Measurements from ENCODE around the gene ABCC8.

Gene ABCC8

DNA sequence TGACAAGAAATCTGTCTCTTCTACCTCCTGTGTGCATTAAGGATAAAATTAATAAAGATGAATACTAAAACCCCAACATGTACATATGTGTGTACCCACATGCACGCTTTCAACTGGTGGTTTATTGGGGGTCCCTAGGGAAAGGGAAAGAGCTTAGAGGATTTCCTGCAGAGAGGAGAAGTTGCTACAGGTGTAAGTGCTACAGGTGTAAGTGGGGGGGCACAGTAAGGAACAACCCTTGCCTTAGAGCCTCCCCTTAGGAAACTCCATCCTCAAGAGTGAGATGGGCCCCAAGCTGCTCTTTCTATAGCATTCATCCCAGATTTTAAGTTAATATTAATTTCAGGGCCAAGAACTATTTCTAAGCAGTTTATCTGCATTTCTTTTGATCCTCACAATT lies 11.9 kb upstream of the ABCC8 start:
- Histone ChIP-seq H3K4me1 (ENCODE audit: control insufficient read depth, insufficient read depth, low read length) (no peaks in the 10 kb centered on the region), H3K4me3 (ENCODE audit: low read depth, low read length) (no peak overlapping the region), H3K9me3 (ENCODE audit: control insufficient read depth, insufficient read depth, low read length) (no peaks in the 10 kb centered on the region), H3K36me3 (ENCODE audit: control insufficient read depth, insufficient read depth, low read length) (no peaks in the 10 kb centered on the region), H3K9ac (ENCODE audit: low read depth, low read length) (no peak overlapping the region), H3K27ac (ENCODE audit: low read depth, low read length) (no peak overlapping the region), H3K27me3 (ENCODE audit: control insufficient read depth, insufficient read depth, low read length) (no peaks in the 10 kb centered on the region)

DNA sequence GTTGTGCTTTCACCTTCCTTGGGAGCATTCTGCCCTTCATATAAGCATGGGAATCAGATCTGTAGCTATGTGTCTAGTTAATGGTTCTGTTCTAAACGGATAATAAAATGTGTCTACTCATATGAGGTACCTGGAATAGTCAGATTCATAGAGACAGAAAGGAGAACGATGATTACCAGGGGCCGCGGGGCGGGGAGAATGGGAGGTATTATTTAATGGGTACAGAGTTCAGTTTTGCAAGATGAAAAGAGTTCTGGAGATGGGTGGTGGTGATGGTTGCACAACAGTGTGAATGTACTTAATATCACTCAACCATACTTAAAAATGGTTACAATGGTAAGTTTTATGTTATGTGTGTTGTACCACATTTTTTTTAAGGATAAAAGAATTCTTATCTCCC lies 10.0 kb upstream of the ABCC8 start:
- no peaks in the 10 kb centered on the region for H3K36me3 ChIP-seq (ENCODE audit: control insufficient read depth, insufficient read depth, low read length)
- H3K4me3 ChIP-seq (ENCODE audit: low read depth, low read length): no peak overlapping the region
- H3K27me3 ChIP-seq (ENCODE audit: control insufficient read depth, insufficient read depth, low read length): no peaks in the 10 kb centered on the region
- H3K27ac ChIP-seq (ENCODE audit: low read depth, low read length): no peak overlapping the region
- no peak overlapping the region for H3K9ac ChIP-seq (ENCODE audit: low read depth, low read length)
- H3K9me3 ChIP-seq (ENCODE audit: control insufficient read depth, insufficient read depth, low read length): no peaks in the 10 kb centered on the region
- no peaks in the 10 kb centered on the region for H3K4me1 ChIP-seq (ENCODE audit: control insufficient read depth, insufficient read depth, low read length)

DNA sequence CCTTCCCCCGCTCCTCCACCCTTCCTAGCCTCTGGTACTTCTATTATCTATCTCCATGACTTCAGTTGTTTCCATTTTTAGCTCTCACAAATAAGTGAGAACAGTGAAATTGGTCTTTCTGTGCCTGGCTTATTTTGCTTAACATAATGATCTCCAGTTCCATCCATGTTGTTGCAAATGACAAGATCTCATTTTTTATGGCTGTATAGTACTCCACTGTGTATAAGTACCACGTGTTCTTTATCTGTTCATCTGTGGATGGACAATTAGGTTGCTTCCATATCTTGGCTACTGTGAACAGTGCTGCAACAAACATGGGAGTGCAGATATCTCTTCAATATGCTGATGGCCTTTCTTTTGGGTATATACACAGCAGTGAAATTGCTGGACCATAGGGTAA lies 6.9 kb upstream of the ABCC8 start:
- H3K27ac ChIP-seq (ENCODE audit: low read depth, low read length): no peak overlapping the region
- H3K27me3 ChIP-seq (ENCODE audit: control insufficient read depth, insufficient read depth, low read length): peaks cover 9% of the 10 kb centered on the region
- no peaks in the 10 kb centered on the region for H3K36me3 ChIP-seq (ENCODE audit: control insufficient read depth, insufficient read depth, low read length)
- no peaks in the 10 kb centered on the region for H3K9me3 ChIP-seq (ENCODE audit: control insufficient read depth, insufficient read depth, low read length)
- peaks cover 12% of the 10 kb centered on the region for H3K4me1 ChIP-seq (ENCODE audit: control insufficient read depth, insufficient read depth, low read length)
- H3K4me3 ChIP-seq (ENCODE audit: low read depth, low read length): no peak overlapping the region
- no peak overlapping the region for H3K9ac ChIP-seq (ENCODE audit: low read depth, low read length)

DNA sequence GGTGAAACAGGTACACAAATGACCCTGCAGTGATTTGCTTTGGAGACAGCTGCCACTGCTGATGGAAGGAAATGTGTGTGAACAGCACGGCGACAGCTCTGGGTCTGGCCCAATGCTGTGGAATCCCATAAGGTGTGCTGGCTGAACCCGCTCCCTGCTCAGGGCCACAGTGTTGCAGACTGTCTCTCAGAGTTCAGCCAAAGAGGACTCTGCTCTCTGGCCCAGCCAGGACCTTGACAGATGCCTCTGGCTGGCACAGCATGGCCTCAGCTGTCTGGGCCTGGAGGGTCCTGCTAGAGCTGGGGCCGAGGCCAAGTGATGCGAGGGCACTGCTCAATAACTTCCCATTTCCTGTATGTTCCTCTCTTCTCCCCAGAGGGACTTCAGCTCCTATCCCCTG lies 5.3 kb upstream of the ABCC8 start:
- H3K27ac ChIP-seq (ENCODE audit: low read depth, low read length): no peak overlapping the region
- no peaks in the 10 kb centered on the region for H3K9me3 ChIP-seq (ENCODE audit: control insufficient read depth, insufficient read depth, low read length)
- peaks cover 12% of the 10 kb centered on the region for H3K4me1 ChIP-seq (ENCODE audit: control insufficient read depth, insufficient read depth, low read length)
- H3K4me3 ChIP-seq (ENCODE audit: low read depth, low read length): no peak overlapping the region
- no peak overlapping the region for H3K9ac ChIP-seq (ENCODE audit: low read depth, low read length)
- H3K36me3 ChIP-seq (ENCODE audit: control insufficient read depth, insufficient read depth, low read length): no peaks in the 10 kb centered on the region
- peaks cover 25% of the 10 kb centered on the region for H3K27me3 ChIP-seq (ENCODE audit: control insufficient read depth, insufficient read depth, low read length)

DNA sequence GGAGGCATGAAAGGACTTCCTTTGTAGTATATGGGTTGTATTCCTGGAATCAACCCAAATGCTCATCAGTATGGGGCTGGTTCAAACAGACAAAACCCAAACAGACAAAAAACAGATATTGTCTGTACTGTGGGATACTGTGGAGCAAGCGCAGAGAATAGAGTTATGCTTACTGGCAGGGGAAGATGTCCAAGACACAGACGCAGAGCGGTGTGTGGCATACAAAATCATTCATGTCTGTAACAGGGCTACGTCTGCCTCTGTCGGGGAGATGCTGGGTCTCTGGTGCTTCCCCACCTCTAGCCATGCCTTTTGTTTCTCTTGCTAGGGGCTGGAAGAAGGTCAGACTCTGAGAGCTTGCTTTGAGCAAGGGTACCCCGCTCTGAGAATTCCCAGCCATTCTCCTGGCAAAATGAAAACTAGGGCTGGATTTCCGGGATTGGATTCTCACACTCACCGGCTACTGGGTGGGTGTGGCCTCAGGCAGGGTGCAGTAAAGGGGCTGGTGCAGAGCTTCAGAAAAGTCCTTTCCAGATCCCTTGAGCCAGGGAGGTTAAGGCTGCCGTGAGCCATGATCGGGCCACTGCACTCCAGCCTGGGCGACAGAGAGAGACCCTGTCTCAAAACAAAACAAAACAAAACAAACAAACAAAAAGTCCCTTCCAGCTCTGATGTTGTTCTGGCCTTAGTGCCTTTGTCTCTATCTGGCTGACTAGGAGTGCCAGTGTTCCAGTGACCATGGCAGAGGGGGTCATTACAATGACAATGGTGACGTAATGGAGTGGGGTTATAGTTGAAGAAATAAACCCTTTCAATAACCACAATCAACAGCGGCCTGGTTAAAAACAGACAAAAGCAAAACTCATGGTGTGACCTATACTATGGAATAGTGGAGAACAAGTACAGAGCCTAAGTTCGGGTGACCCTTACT lies 2.9 kb upstream of the ABCC8 start:
- H3K27me3 ChIP-seq (ENCODE audit: control insufficient read depth, insufficient read depth, low read length): peaks cover 47% of the 10 kb centered on the region
- no peaks in the 10 kb centered on the region for H3K36me3 ChIP-seq (ENCODE audit: control insufficient read depth, insufficient read depth, low read length)

DNA sequence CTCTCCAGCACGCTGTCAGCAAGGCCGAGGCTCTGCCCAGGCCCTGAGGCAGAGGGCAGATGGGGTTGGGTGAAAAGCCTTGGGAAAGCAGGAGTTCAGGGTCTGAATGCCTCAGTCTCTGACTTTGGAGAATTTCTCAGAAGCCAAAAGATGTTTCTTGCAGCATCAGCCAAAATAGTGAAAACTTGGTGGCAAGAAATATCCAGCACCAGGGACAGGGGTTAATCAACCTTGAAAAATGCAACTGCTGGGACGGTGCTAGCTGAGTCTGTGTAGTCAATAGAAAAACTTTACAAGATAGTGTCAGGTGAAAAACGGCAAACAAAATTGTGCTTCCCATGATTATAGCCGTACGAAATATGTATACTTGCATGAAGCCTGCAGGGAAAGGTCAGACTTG lies 1.4 kb upstream of the ABCC8 start:
- H3K27me3 ChIP-seq (ENCODE audit: control insufficient read depth, insufficient read depth, low read length): peaks cover 59% of the 10 kb centered on the region
- no peak overlapping the region for H3K9ac ChIP-seq (ENCODE audit: low read depth, low read length)
- no peaks in the 10 kb centered on the region for H3K9me3 ChIP-seq (ENCODE audit: control insufficient read depth, insufficient read depth, low read length)
- H3K4me1 ChIP-seq (ENCODE audit: control insufficient read depth, insufficient read depth, low read length): peaks cover 12% of the 10 kb centered on the region
- H3K36me3 ChIP-seq (ENCODE audit: control insufficient read depth, insufficient read depth, low read length): no peaks in the 10 kb centered on the region
- H3K4me3 ChIP-seq (ENCODE audit: low read depth, low read length): no peak overlapping the region
- H3K27ac ChIP-seq (ENCODE audit: low read depth, low read length): no peak overlapping the region

More for the DNA sequence above, 2.9 kb upstream of the ABCC8 start:
- Histone ChIP-seq H3K4me3 (ENCODE audit: low read depth, low read length) (no peak overlapping the region), H3K4me1 (ENCODE audit: control insufficient read depth, insufficient read depth, low read length) (peaks cover 12% of the 10 kb centered on the region), H3K9me3 (ENCODE audit: control insufficient read depth, insufficient read depth, low read length) (no peaks in the 10 kb centered on the region), H3K9ac (ENCODE audit: low read depth, low read length) (no peak overlapping the region), H3K27ac (ENCODE audit: low read depth, low read length) (no peak overlapping the region)

DNA sequence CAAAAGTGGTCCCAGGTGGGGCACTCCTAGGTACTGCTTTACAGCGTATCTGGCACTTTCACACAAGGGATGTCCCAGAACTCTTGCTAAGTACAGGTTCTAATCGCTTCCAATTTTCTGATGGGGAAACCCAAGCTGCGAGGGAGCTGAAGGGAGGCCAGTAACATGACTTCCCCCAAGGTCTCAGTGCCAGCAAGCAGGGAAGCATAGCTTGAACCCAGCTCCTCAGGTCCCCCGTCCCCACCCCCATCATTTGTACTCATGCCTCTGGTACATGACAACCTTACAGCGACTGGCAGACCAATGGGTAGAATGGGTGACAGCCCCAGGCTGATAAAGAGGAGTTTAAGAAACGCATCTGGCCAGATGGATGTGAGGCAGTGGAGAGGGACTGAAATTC lies 716 bp upstream of the ABCC8 start:
- H3K9ac ChIP-seq (ENCODE audit: low read depth, low read length): no peak overlapping the region
- no peak overlapping the region for H3K27ac ChIP-seq (ENCODE audit: low read depth, low read length)
- no peaks in the 10 kb centered on the region for H3K36me3 ChIP-seq (ENCODE audit: control insufficient read depth, insufficient read depth, low read length)
- peaks cover 59% of the 10 kb centered on the region for H3K27me3 ChIP-seq (ENCODE audit: control insufficient read depth, insufficient read depth, low read length)
- H3K9me3 ChIP-seq (ENCODE audit: control insufficient read depth, insufficient read depth, low read length): no peaks in the 10 kb centered on the region
- peaks cover 12% of the 10 kb centered on the region for H3K4me1 ChIP-seq (ENCODE audit: control insufficient read depth, insufficient read depth, low read length)
- H3K4me3 ChIP-seq (ENCODE audit: low read depth, low read length): peak overlapping the region; percentile 50; the same call in 1 of the 2 replicates

DNA sequence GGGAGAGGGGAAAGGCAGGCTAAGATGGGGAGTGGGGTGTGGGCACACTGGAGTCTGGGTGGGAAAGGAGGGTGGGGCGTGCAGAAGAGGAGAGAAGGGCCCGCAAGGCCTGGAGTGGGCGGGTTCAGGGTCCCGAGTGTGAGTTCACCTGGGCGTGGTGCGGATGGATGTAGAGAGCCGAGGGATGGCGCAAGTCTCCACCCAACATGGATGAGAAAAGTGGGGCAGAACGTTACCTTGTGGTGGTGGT lies 364 bp upstream of the ABCC8 start:
- H3K4me3 ChIP-seq (ENCODE audit: low read depth, low read length): peak overlapping the region; percentile 50; the same call in 1 of the 2 replicates

DNA sequence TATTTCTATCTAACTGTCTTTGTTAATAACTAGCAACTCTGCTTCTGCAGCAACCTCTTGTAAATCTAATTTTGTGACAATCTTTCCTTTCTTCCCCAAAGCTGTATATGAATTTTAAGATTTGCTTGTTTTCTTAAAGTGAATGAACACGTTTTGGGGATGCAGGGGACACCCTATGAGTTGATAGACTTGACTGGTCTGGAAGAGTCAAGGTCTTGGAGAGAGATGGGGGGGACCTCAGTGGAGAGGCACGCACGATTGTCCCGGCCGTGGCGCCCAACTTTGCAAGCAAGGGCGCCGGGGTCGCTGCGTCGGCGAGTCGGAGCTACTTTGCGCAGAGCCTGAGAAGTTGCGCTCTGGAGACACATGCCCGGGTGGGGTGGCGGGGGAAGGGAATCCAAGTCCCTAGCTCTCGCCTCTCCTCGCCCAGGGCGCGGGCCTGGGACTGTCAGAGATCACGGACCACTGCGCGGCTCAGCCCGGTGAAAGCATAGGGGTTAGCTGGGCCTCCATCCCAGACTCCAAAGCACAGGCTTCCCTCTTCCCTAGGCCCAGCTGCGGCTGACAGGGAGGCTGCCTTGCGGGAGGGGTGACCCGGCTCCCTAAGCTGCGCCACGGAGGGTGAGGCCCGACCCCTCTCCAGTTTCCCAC lies 854 bp downstream of the ABCC8 start:
- Histone ChIP-seq H3K27me3 (ENCODE audit: control insufficient read depth, insufficient read depth, low read length) (peaks cover 59% of the 10 kb centered on the region), H3K36me3 (ENCODE audit: control insufficient read depth, insufficient read depth, low read length) (no peaks in the 10 kb centered on the region), H3K4me1 (ENCODE audit: control insufficient read depth, insufficient read depth, low read length) (peaks cover 12% of the 10 kb centered on the region), H3K9me3 (ENCODE audit: control insufficient read depth, insufficient read depth, low read length) (no peaks in the 10 kb centered on the region), H3K27ac (ENCODE audit: low read depth, low read length) (no peak overlapping the region), H3K4me3 (ENCODE audit: low read depth, low read length) (peak overlapping the region; percentile 76), H3K9ac (ENCODE audit: low read depth, low read length) (no peak overlapping the region)

More for the DNA sequence above, 364 bp upstream of the ABCC8 start:
- H3K4me1 ChIP-seq (ENCODE audit: control insufficient read depth, insufficient read depth, low read length): peaks cover 12% of the 10 kb centered on the region
- no peak overlapping the region for H3K9ac ChIP-seq (ENCODE audit: low read depth, low read length)
- peaks cover 59% of the 10 kb centered on the region for H3K27me3 ChIP-seq (ENCODE audit: control insufficient read depth, insufficient read depth, low read length)
- no peaks in the 10 kb centered on the region for H3K36me3 ChIP-seq (ENCODE audit: control insufficient read depth, insufficient read depth, low read length)
- H3K9me3 ChIP-seq (ENCODE audit: control insufficient read depth, insufficient read depth, low read length): no peaks in the 10 kb centered on the region
- H3K27ac ChIP-seq (ENCODE audit: low read depth, low read length): no peak overlapping the region

DNA sequence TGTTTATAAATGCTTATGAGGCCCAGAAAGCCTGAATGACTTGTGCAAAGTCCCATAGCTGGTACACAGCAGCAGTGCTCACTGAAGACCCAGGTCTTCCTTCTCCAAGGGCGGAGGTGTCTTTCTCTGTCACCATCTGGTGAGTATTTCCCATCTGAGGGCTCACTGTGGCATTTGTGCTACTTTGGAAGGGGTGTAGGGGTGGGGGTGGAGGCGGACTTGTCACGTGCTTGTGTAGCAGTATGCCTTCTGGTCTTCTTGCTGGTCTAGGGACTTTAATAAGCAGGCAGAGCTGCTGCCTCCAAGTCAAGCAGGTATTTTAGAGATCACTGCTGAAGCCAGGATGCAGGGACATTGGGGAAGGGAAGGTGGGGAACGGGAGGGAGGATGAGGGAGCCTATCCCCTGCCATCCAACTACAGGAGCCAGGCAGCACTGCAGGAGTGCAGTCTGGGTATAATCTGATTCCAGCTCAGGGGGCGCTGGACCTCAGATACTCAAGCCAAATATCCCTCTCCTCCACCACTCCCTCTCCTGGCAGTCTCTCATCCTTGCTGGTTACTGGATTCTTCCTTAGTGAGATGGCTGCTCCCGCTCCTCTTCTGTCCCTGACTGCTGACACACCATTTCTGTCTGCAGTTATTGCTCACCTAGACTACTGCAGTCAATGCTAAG lies 3.4 kb downstream of the ABCC8 start:
- H3K9me3 ChIP-seq (ENCODE audit: control insufficient read depth, insufficient read depth, low read length): no peaks in the 10 kb centered on the region
- H3K4me3 ChIP-seq (ENCODE audit: low read depth, low read length): no peak overlapping the region
- peaks cover 48% of the 10 kb centered on the region for H3K27me3 ChIP-seq (ENCODE audit: control insufficient read depth, insufficient read depth, low read length)
- no peaks in the 10 kb centered on the region; the same call in 1 of the 2 replicates for H3K4me1 ChIP-seq (ENCODE audit: control insufficient read depth, insufficient read depth, low read length)
- H3K36me3 ChIP-seq (ENCODE audit: control insufficient read depth, insufficient read depth, low read length): no peaks in the 10 kb centered on the region
- no peak overlapping the region for H3K27ac ChIP-seq (ENCODE audit: low read depth, low read length)
- H3K9ac ChIP-seq (ENCODE audit: low read depth, low read length): no peak overlapping the region

DNA sequence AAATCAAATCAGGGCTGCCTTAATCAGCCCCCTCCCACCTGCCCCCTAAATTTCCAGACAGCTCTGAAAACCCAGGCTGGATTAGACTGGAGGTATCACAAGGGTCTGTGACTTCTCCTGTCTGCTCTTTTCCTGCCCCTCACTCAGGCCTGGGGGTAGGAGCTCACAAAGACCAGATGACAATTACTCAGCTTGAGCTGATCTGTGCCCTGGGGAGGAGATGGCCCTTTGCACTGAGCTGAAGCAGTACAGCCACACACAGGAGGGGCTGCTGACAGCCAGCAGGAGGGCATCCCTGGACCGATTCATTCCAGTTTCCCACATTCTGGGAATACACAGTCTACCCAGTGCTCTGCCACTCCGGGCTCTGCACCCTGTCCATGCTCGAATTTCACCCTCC lies 4.2 kb downstream of the ABCC8 start:
- H3K27me3 ChIP-seq (ENCODE audit: control insufficient read depth, insufficient read depth, low read length): peaks cover 40% of the 10 kb centered on the region
- no peaks in the 10 kb centered on the region for H3K9me3 ChIP-seq (ENCODE audit: control insufficient read depth, insufficient read depth, low read length)
- H3K4me1 ChIP-seq (ENCODE audit: control insufficient read depth, insufficient read depth, low read length): no peaks in the 10 kb centered on the region; the same call in 1 of the 2 replicates
- no peaks in the 10 kb centered on the region for H3K36me3 ChIP-seq (ENCODE audit: control insufficient read depth, insufficient read depth, low read length)
- H3K4me3 ChIP-seq (ENCODE audit: low read depth, low read length): no peak overlapping the region
- H3K27ac ChIP-seq (ENCODE audit: low read depth, low read length): no peak overlapping the region
- no peak overlapping the region for H3K9ac ChIP-seq (ENCODE audit: low read depth, low read length)

Data from HUES48 (cell line).